DMS53 treated with DMSO at 0.1 percent for 48 hours (cell line): ENCODE results near the gene DPT.

Experiments
- DNase-seq: peaks from one replicate; lab custom pipeline; 2025; ENCODE audit not compliant: unreplicated experiment; lab: John Stamatoyannopoulos, UW

DPT gene

GRCh38 chr1:168672278-168672677 is 56.7 kb downstream of the DPT start:
- no peak for DNase-seq

GRCh38 chr1:168671782-168672181 is 57.2 kb downstream of the DPT start:
- no peak for DNase-seq

GRCh38 chr1:168665975-168666374 is 63.0 kb downstream of the DPT start:
- DNase-seq = no peak

- DNase-seq = no peak
These were observed 64.8 kb downstream of the DPT start for GRCh38 chr1:168664069-168664834.

GRCh38 chr1:168656485-168656884 is 72.5 kb downstream of the DPT start:
- no peak for DNase-seq

GRCh38 chr1:168654198-168654915 is 74.6 kb downstream of the DPT start:
- DNase-seq = no peak

GRCh38 chr1:168653567-168653966 is 75.4 kb downstream of the DPT start:
- DNase-seq = no peak

- no peak for DNase-seq
These were observed 83.3 kb downstream of the DPT start for GRCh38 chr1:168645721-168646120.
